Osteoblast (primary cell): ENCODE measurements around the gene CCDC50. TPM values are rescaled to one million over a fixed set of nuclear protein-coding genes. Genes with fewer than 3 reads are reported as not detected.

ENCODE experiments used
- DNase-seq: peaks from one replicate; pipeline ENCODE4 v3.0.0; 2011; ENCODE audit warnings: low spot score, mixed read lengths; ENCODE audit not compliant: insufficient read length; ENCODE audit errors: missing footprints
- H2AFZ ChIP-seq: 2 replicates; pipeline ENCODE4 v1.6.0; 2011; ENCODE audit warnings: mild to moderate bottlenecking, low read length
- H3K27ac ChIP-seq: 2 replicates; pipeline ENCODE4 v1.5.1; 2011; ENCODE audit warnings: mild to moderate bottlenecking, low read depth, low read length, moderate library complexity
- H3K27me3 ChIP-seq: 2 replicates; pipeline ENCODE4 v1.6.0; 2012; ENCODE audit warnings: mild to moderate bottlenecking, control low read depth, inconsistent platforms, low read length, moderate library complexity; ENCODE audit not compliant: insufficient read depth
- H3K36me3 ChIP-seq: 2 replicates; pipeline ENCODE4 v1.5.1; 2011; ENCODE audit warnings: mild to moderate bottlenecking, low read length, control low read depth, moderate library complexity; ENCODE audit not compliant: insufficient read depth
- H3K4me1 ChIP-seq: 2 replicates; pipeline ENCODE4 v1.5.1; 2011; ENCODE audit warnings: mild to moderate bottlenecking, low read length, control low read depth, moderate library complexity; ENCODE audit not compliant: insufficient read depth
- H3K4me2 ChIP-seq: 2 replicates; pipeline ENCODE4 v1.6.0; 2011; ENCODE audit warnings: mild to moderate bottlenecking, low read length; ENCODE audit not compliant: insufficient read depth
- H3K4me3 ChIP-seq: fragments of 200-600 bp; sonication (generic); 3 replicates; pipeline ENCODE4 v1.5.1; 2012; ENCODE audit warnings: mild to moderate bottlenecking, low read length, inconsistent platforms; ENCODE audit not compliant: insufficient read depth
- H3K79me2 ChIP-seq: 2 replicates; pipeline ENCODE4 v1.6.0; 2012; ENCODE audit warnings: mild to moderate bottlenecking, low read length, control low read depth, inconsistent platforms; ENCODE audit not compliant: insufficient read depth
- H3K9me3 ChIP-seq: 2 replicates; pipeline ENCODE4 v1.5.1; 2011; ENCODE audit warnings: low read depth, low read length, control low read depth
- H4K20me1 ChIP-seq: 2 replicates; pipeline ENCODE4 v1.6.0; 2012; ENCODE audit warnings: mild to moderate bottlenecking, low read length, control low read depth; ENCODE audit not compliant: insufficient read depth
- CTCF ChIP-seq: IDR thresholded peaks from 2 replicates; pipeline ENCODE4 v1.5.1; 2011; ENCODE audit warnings: mild to moderate bottlenecking, low read depth, low read length, moderate library complexity; ENCODE audit errors: extremely low read depth
- total RNA-seq: library from RNA; depleted of rRNA; stranded (reverse); fragments of >200 nt; gene quantifications from 2 replicates; pipeline ENCODE4 v1.2.3, GENCODE V29; 2012

Gene CCDC50
- total RNA-seq, 1 donor = 78.2 TPM

DNA sequence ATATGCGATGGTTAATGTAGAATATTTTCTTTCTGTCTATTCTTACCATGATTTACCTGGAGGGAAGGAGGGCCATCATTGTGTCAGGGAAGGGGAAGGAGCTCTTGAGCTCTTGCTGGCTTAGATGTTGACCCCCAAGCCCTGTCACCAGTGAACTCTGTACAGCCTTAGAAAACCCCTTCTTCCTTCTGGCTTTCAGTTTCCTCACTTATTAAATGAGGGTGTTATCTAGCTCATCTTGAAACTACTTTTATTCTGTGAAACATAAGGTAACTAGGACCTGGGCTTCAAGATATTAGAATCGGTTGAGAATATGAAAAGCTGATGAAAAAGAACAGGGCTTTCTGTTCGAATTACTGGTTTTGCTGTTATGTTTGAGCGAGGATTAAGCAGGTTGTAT lies 26.2 kb downstream of the CCDC50 start:
- Histone ChIP-seq H2AFZ (no peak overlapping the region), H3K4me2 (no peak overlapping the region), H3K4me1 (peaks cover 24% of the 10 kb centered on the region), H3K36me3 (peaks cover 19% of the 10 kb centered on the region), H3K27me3 (no peaks in the 10 kb centered on the region), H3K27ac (no peak overlapping the region), H3K4me3 (no peak overlapping the region), H3K79me2 (peaks cover 96% of the 10 kb centered on the region), H3K9me3 (no peaks in the 10 kb centered on the region), H4K20me1 (no peaks in the 10 kb centered on the region)
- DNase-seq = no peak
- TF ChIP-seq CTCF = no peak

- Histone ChIP-seq H3K27ac (peak overlapping the region; percentile 77), H3K27me3 (no peaks in the 10 kb centered on the region), H3K4me3 (no peak overlapping the region), H2AFZ (peak overlapping the region; percentile 19), H3K36me3 (peaks cover 33% of the 10 kb centered on the region), H3K79me2 (peaks cover 92% of the 10 kb centered on the region), H3K9me3 (no peaks in the 10 kb centered on the region), H3K4me2 (peak overlapping the region; percentile 60), H4K20me1 (no peaks in the 10 kb centered on the region), H3K4me1 (peaks cover 19% of the 10 kb centered on the region)
- no peak for TF ChIP-seq CTCF
- DNase-seq = no peak
These were observed 27.6 kb downstream of the CCDC50 start for GRCh38 chr3:191356631-191357439.

DNA sequence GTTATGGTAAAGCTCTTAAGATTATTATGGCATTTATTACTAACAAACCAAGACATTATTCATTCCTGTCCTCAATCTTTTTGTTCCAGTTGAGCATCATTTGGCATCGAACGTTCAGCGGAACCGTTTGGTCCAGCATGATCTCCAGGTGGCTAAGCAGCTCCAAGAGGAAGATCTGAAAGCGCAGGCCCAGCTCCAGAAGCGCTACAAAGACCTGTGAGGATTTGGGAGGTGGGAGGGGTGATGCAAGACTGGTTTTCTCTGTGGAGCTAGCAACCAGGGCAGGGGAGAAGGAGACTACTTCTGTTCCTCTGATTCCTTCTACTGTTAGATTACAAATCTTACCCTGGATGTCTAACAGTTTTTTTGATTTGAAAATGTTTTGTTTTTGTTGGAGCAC lies 28.7 kb downstream of the CCDC50 start:
- H3K36me3 ChIP-seq = peaks cover 43% of the 10 kb centered on the region
- no peaks in the 10 kb centered on the region for H3K9me3 ChIP-seq
- DNase-seq = no peak
- peaks cover 19% of the 10 kb centered on the region for H3K4me1 ChIP-seq
- H3K27me3 ChIP-seq = no peaks in the 10 kb centered on the region
- no peak for TF ChIP-seq CTCF
- H4K20me1 ChIP-seq = no peaks in the 10 kb centered on the region
- no peak overlapping the region for H3K4me3 ChIP-seq
- H3K4me2 ChIP-seq = no peak overlapping the region
- H3K79me2 ChIP-seq = peaks cover 85% of the 10 kb centered on the region
- H2AFZ ChIP-seq = no peak overlapping the region
- no peak overlapping the region for H3K27ac ChIP-seq

GRCh38 chr3:191358929-191359328 lies 29.7 kb downstream of the CCDC50 start:
- Histone ChIP-seq H3K27me3 (no peaks in the 10 kb centered on the region), H3K4me3 (no peak overlapping the region), H2AFZ (no peak overlapping the region), H3K4me1 (peaks cover 19% of the 10 kb centered on the region), H3K79me2 (peaks cover 81% of the 10 kb centered on the region), H3K27ac (no peak overlapping the region), H4K20me1 (no peaks in the 10 kb centered on the region), H3K36me3 (peaks cover 53% of the 10 kb centered on the region), H3K4me2 (no peak overlapping the region), H3K9me3 (no peaks in the 10 kb centered on the region)
- TF ChIP-seq CTCF = no peak
- no peak for DNase-seq
